GM18526 (cell line): ENCODE data around the gene JCAD.

ENCODE experiments used
- POLR2A ChIP-seq: IDR thresholded peaks from 3 replicates; pipeline ENCODE4 v1.6.1; 2011; ENCODE audit not compliant: insufficient read length; ENCODE audit errors: extremely low read depth

Gene JCAD

GRCh38 chr10:30059209-30060107, at the start of gene JCAD:
TSS of gene JCAD (minus strand) at chr10:30059586. CDS start at chr10:30047812, 11,774 bp downstream.
- no peak for TF ChIP-seq POLR2A

GRCh38 chr10:30106987-30107386, 47.6 kb upstream of the JCAD start:
- no peak for TF ChIP-seq POLR2A

- TF ChIP-seq POLR2A: no peak
Observed at GRCh38 chr10:30103595-30104320, 44.4 kb upstream of the JCAD start.

- no peak for TF ChIP-seq POLR2A
Observed at GRCh38 chr10:30099101-30099500, 39.7 kb upstream of the JCAD start.

- TF ChIP-seq POLR2A: no peak
Observed at GRCh38 chr10:30098629-30099028, 39.2 kb upstream of the JCAD start.

- no peak for TF ChIP-seq POLR2A
Observed at GRCh38 chr10:30096564-30096963, 37.2 kb upstream of the JCAD start.

- TF ChIP-seq POLR2A: no peak
Observed at GRCh38 chr10:30095631-30096422, 36.4 kb upstream of the JCAD start.

GRCh38 chr10:30094601-30095000, 35.2 kb upstream of the JCAD start:
- no peak for TF ChIP-seq POLR2A

- no peak for TF ChIP-seq POLR2A
Observed at GRCh38 chr10:30093303-30093950, 34.0 kb upstream of the JCAD start.

GRCh38 chr10:30092151-30092790, 32.9 kb upstream of the JCAD start:
- TF ChIP-seq POLR2A: no peak

- no peak for TF ChIP-seq POLR2A
Observed at GRCh38 chr10:30091136-30091535, 31.8 kb upstream of the JCAD start.

GRCh38 chr10:30088178-30088577, 28.8 kb upstream of the JCAD start:
- TF ChIP-seq POLR2A: no peak

GRCh38 chr10:30083934-30084333, 24.5 kb upstream of the JCAD start:
- no peak for TF ChIP-seq POLR2A

- no peak for TF ChIP-seq POLR2A
Observed at GRCh38 chr10:30081182-30081581, 21.8 kb upstream of the JCAD start.
